Body of pancreas (tissue), 4 donors: ENCODE data around the gene ARID1A.

Source experiments
- POLR2A ChIP-seq, 3 donors: fragments of 450-650 bp; IDR thresholded peaks; one replicate each; pipeline ENCODE4 v1.6.1; 2016; ENCODE audit warnings: antibody characterized with exemption in 3 of 3, mild to moderate bottlenecking in 2 of 3
- TF ChIP-seq, protein P1 (sequence below), 7 experiments: fragments of 450-650 bp in 4 of 7; fragments of 200-600 bp in 3 of 7; sonication (generic) in 3 of 7; IDR thresholded peaks; one replicate each; pipeline ENCODE4 v1.5.1; 2016 to 2019; ENCODE audit warnings: antibody characterized with exemption in 7 of 7

DNA sequence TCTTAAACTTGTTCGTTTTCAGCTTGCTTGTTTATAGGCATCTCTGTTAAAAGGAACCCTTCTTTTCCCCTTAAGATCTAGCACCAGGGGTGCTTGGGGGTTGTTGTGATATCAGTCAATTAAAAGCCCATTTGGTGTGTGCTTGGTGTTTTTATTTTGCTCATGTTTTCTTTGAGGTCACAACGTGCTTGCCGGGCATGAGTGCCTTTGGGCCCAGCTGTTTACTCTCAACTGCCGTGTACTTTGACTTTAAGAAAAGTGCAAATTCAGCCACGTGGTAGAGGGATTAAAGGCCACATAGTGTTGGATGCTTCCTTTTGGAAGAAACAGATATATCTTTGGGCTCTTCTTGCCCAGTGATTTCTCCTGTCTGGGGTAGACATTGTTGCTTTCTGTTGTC, 10.5 kb downstream of the ARID1A start:
- no peak for TF ChIP-seq POLR2A (IDR thresholded peaks at IDR 0.05)
- TF ChIP-seq, protein P1, sequence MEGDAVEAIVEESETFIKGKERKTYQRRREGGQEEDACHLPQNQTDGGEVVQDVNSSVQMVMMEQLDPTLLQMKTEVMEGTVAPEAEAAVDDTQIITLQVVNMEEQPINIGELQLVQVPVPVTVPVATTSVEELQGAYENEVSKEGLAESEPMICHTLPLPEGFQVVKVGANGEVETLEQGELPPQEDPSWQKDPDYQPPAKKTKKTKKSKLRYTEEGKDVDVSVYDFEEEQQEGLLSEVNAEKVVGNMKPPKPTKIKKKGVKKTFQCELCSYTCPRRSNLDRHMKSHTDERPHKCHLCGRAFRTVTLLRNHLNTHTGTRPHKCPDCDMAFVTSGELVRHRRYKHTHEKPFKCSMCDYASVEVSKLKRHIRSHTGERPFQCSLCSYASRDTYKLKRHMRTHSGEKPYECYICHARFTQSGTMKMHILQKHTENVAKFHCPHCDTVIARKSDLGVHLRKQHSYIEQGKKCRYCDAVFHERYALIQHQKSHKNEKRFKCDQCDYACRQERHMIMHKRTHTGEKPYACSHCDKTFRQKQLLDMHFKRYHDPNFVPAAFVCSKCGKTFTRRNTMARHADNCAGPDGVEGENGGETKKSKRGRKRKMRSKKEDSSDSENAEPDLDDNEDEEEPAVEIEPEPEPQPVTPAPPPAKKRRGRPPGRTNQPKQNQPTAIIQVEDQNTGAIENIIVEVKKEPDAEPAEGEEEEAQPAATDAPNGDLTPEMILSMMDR (IDR thresholded peaks at IDR 0.05), result no peak
